H1 (cell line): ENCODE results near the gene TTL. TPM values are rescaled to one million over a fixed set of nuclear protein-coding genes. Genes with fewer than 3 reads are reported as not detected.

ENCODE experiments used
- CTCF ChIA-PET: fragments of 300-600 bp; sonication (Branson Sonifier 250); formaldehyde crosslinking; loops from one replicate; lab custom pipeline; 2021; ENCODE audit not compliant: partially characterized antibody; lab: Charles Lee
- POLR2A ChIA-PET: fragments of 300-600 bp; sonication (Branson Sonifier 250); formaldehyde crosslinking; loops from one replicate; lab custom pipeline; 2021; ENCODE audit warnings: inconsistent platforms; ENCODE audit not compliant: partially characterized antibody; lab: Charles Lee
- DNase-seq, 2 experiments: peaks; one replicate each; pipeline versions ENCODE4 v3.0.0 to v3.0.0-alpha.2; 2010 to 2022; ENCODE audit warnings: low spot score in 2 of 2, low read depth in 1 of 2, mixed read lengths in 1 of 2
- FAIRE-seq: peaks from 2 replicates; lab custom pipeline; 2011; peaks lifted over from hg19 to GRCh38; lab: Jason Lieb, UNC
- H2AFZ ChIP-seq: 2 replicates; pipeline ENCODE4 v1.8.1; 2012; ENCODE audit warnings: low read length, inconsistent platforms
- H2AK5ac ChIP-seq: 2 replicates; pipeline ENCODE4 v1.6.1; 2013; ENCODE audit warnings: low read depth, low read length
- H2BK120ac ChIP-seq: replicated peaks from 2 replicates; pipeline ENCODE3; 2013; ENCODE audit warnings: low read depth, low read length, inconsistent platforms
- H2BK12ac ChIP-seq: 2 replicates; pipeline ENCODE4 v1.6.1; 2013; ENCODE audit warnings: low read depth, low read length
- H2BK15ac ChIP-seq: 2 replicates; pipeline ENCODE4 v1.6.1; 2013; ENCODE audit warnings: low read length
- H2BK20ac ChIP-seq: 2 replicates; pipeline ENCODE4 v1.6.1; 2013; ENCODE audit warnings: low read length
- H2BK5ac ChIP-seq: 2 replicates; pipeline ENCODE4 v1.6.1; 2013; ENCODE audit warnings: low read depth, low read length
- H3K14ac ChIP-seq: 2 replicates; pipeline ENCODE4 v1.6.1; 2013; ENCODE audit warnings: inconsistent platforms; ENCODE audit not compliant: insufficient read length
- H3K18ac ChIP-seq: 2 replicates; pipeline ENCODE4 v1.6.1; 2013; ENCODE audit warnings: low read length; ENCODE audit errors: extremely low read depth
- H3K23ac ChIP-seq: 2 replicates; pipeline ENCODE4 v1.6.1; 2013; ENCODE audit warnings: inconsistent platforms; ENCODE audit not compliant: insufficient read length
- H3K23me2 ChIP-seq: 2 replicates; pipeline ENCODE4 v1.6.1; 2013; ENCODE audit warnings: low read depth, low read length
- H3K27ac ChIP-seq: 2 replicates; pipeline ENCODE4 v1.6.1; 2011; ENCODE audit warnings: low read depth, low read length, inconsistent platforms
- H3K27me3 ChIP-seq, 4 experiments: replicated peaks in 1 of 4; 1 replicate in 1 of 4; 2 replicates in 3 of 4; pipeline versions ENCODE4 v1.6.1 to v1.8.1; 2011 to 2013; ENCODE audit warnings: low read length in 3 of 4, mild to moderate bottlenecking in 3 of 4, inconsistent platforms in 2 of 4, mixed read lengths in 2 of 4, moderate library complexity in 1 of 4; ENCODE audit not compliant: control insufficient read depth in 3 of 4, insufficient read depth in 3 of 4; ENCODE audit errors: extremely low read depth in 1 of 4
- H3K36me3 ChIP-seq, 4 experiments: 2 replicates each; pipeline versions ENCODE4 v1.6.1 to v1.8.1; 2011 to 2013; ENCODE audit warnings: mild to moderate bottlenecking in 4 of 4, low read length in 3 of 4, moderate library complexity in 2 of 4, control low read depth in 1 of 4, inconsistent platforms in 1 of 4; ENCODE audit not compliant: insufficient read depth in 4 of 4, control insufficient read depth in 2 of 4
- H3K4ac ChIP-seq: replicated peaks from 2 replicates; pipeline ENCODE3; 2013; ENCODE audit warnings: low read length, low read depth, mixed read lengths, inconsistent platforms; ENCODE audit not compliant: insufficient read length
- H3K4me1 ChIP-seq, 4 experiments: replicated peaks in 1 of 4; 1 replicate in 1 of 4; 2 replicates in 3 of 4; pipeline versions ENCODE4 v1.6.1 to v1.8.1; 2011 to 2013; ENCODE audit warnings: low read length in 3 of 4, inconsistent platforms in 2 of 4, mixed read lengths in 1 of 4; ENCODE audit not compliant: insufficient read depth in 4 of 4, control insufficient read depth in 3 of 4
- H3K4me2 ChIP-seq, 2 experiments: 2 replicates each; pipeline versions ENCODE4 v1.6.1 to v1.8.1; 2011 to 2013; ENCODE audit warnings: low read depth in 2 of 2, low read length in 2 of 2, control low read depth in 1 of 2, inconsistent platforms in 1 of 2, mild to moderate bottlenecking in 1 of 2; ENCODE audit not compliant: insufficient read depth in 1 of 2
- H3K4me3 ChIP-seq, 4 experiments: fragments of 200-600, 300-600 bp in 1 of 4; sonication (generic), shearing (Covaris generic), sonication (Bioruptor Twin) in 1 of 4; 2 replicates each; pipeline versions ENCODE4 v1.5.1 to v1.8.1; 2011 to 2016; ENCODE audit warnings: low read length in 4 of 4, low read depth in 3 of 4, control low read depth in 2 of 4, inconsistent platforms in 2 of 4, mild to moderate bottlenecking in 2 of 4, mixed read lengths in 1 of 4, moderate library complexity in 1 of 4; ENCODE audit not compliant: insufficient read depth in 2 of 4; ENCODE audit errors: extremely low read depth in 1 of 4
- H3K56ac ChIP-seq: replicated peaks from 2 replicates; pipeline ENCODE3; 2013; ENCODE audit warnings: low read depth, mild to moderate bottlenecking, mixed read lengths, low read length, inconsistent platforms; ENCODE audit not compliant: insufficient read length
- H3K79me1 ChIP-seq: 2 replicates; pipeline ENCODE4 v1.6.1; 2013; ENCODE audit warnings: low read depth, low read length, control low read depth
- H3K79me2 ChIP-seq, 2 experiments: 2 replicates each; pipeline versions ENCODE4 v1.6.1 to v1.8.1; 2012 to 2013; ENCODE audit warnings: low read length in 2 of 2, mild to moderate bottlenecking in 2 of 2, inconsistent platforms in 1 of 2; ENCODE audit not compliant: insufficient read depth in 2 of 2, control insufficient read depth in 1 of 2
- H3K9ac ChIP-seq, 4 experiments: replicated peaks in 1 of 4; 1 replicate in 1 of 4; 2 replicates in 3 of 4; pipeline versions ENCODE4 v1.6.1 to v1.8.1; 2011 to 2013; ENCODE audit warnings: low read depth in 3 of 4, low read length in 3 of 4, control low read depth in 2 of 4, mild to moderate bottlenecking in 2 of 4, moderate library complexity in 2 of 4, inconsistent platforms in 1 of 4; ENCODE audit errors: extremely low read depth in 1 of 4
- H3K9me3 ChIP-seq, 2 experiments: 2 replicates each; pipeline versions ENCODE4 v1.6.1 to v1.8.1; 2012 to 2013; ENCODE audit warnings: mild to moderate bottlenecking in 2 of 2, moderate library complexity in 2 of 2, control low read depth in 1 of 2, inconsistent platforms in 1 of 2, low read depth in 1 of 2, low read length in 1 of 2, mixed read lengths in 1 of 2; ENCODE audit not compliant: insufficient read depth in 2 of 2
- H4K20me1 ChIP-seq, 2 experiments: replicated peaks in 1 of 2; 2 replicates each; pipeline versions ENCODE3 to v1.8.1; 2011 to 2013; ENCODE audit warnings: inconsistent platforms in 2 of 2, low read length in 2 of 2, mild to moderate bottlenecking in 1 of 2; ENCODE audit not compliant: insufficient read depth in 2 of 2, control insufficient read depth in 1 of 2
- H4K5ac ChIP-seq: 2 replicates; pipeline ENCODE4 v1.6.1; 2013; ENCODE audit warnings: low read length, low read depth, mixed read lengths, inconsistent platforms; ENCODE audit not compliant: insufficient read length
- H4K8ac ChIP-seq: 2 replicates; pipeline ENCODE4 v1.8.0; 2013; ENCODE audit warnings: mild to moderate bottlenecking, moderate library complexity, low read length, inconsistent platforms; ENCODE audit not compliant: insufficient read depth; ENCODE audit errors: extremely low read depth
- H4K91ac ChIP-seq: replicated peaks from 2 replicates; pipeline ENCODE3; 2013; ENCODE audit warnings: low read length, mixed read lengths, inconsistent platforms; ENCODE audit not compliant: insufficient read length
- ASH2L ChIP-seq: fragments of 200-600, 300-600 bp; sonication (generic); IDR thresholded peaks from one replicate; pipeline ENCODE4 v1.7.1; 2017; ENCODE audit warnings: low read length
- BACH1 ChIP-seq: IDR thresholded peaks from 2 replicates; pipeline ENCODE4 v1.6.1; 2012; ENCODE audit warnings: low read length, improper control_type of control experiment
- BCL11A ChIP-seq, 2 experiments: IDR thresholded peaks; one replicate each; pipeline ENCODE4 v1.6.1; 2011; ENCODE audit warnings: low read depth in 2 of 2, low read length in 2 of 2, mild to moderate bottlenecking in 2 of 2
- CBX8 ChIP-seq: fragments of 300-800, 300-1000 bp; sonication (generic); IDR thresholded peaks from 2 replicates; pipeline ENCODE4 v1.7.1; 2016; ENCODE audit warnings: low read depth, low read length, borderline replicate concordance
- CEBPB ChIP-seq: IDR thresholded peaks from 2 replicates; pipeline ENCODE4 v1.6.1; 2012; ENCODE audit warnings: low read depth, low read length
- CREB1 ChIP-seq: IDR thresholded peaks from 2 replicates; pipeline ENCODE4 v1.6.1; 2012; ENCODE audit warnings: inconsistent platforms
- CTBP2 ChIP-seq: IDR thresholded peaks from 2 replicates; pipeline ENCODE4 v1.7.0; 2011; ENCODE audit warnings: borderline replicate concordance, mild to moderate bottlenecking, moderate library complexity, mixed read lengths, low read length; ENCODE audit not compliant: insufficient read depth, insufficient read length
- GABPA ChIP-seq: IDR thresholded peaks from 2 replicates; pipeline ENCODE4 v1.6.1; 2011; ENCODE audit warnings: mild to moderate bottlenecking, low read length, moderate library complexity, borderline replicate concordance; ENCODE audit not compliant: insufficient read depth
- NRF1 ChIP-seq: IDR thresholded peaks from 2 replicates; pipeline ENCODE4 v1.6.1; 2011; ENCODE audit warnings: mild to moderate bottlenecking, low read depth, low read length, improper control_type of control experiment
- POLR2A ChIP-seq, 2 experiments: IDR thresholded peaks; 1 replicate in 1 of 2; 2 replicates in 1 of 2; pipeline ENCODE4 v1.6.1; 2011; ENCODE audit warnings: low read depth in 2 of 2, low read length in 2 of 2, mild to moderate bottlenecking in 2 of 2; ENCODE audit errors: control extremely low read depth in 1 of 2
- RNF2 ChIP-seq: fragments of 200-900, 300-1000 bp; sonication (generic); IDR thresholded peaks from 2 replicates; pipeline ENCODE4 v1.7.1; 2016; ENCODE audit warnings: borderline replicate concordance, low read depth, mild to moderate bottlenecking, antibody characterized with exemption, low read length; ENCODE audit not compliant: poor library complexity, severe bottlenecking; ENCODE audit errors: missing control alignments
- RXRA ChIP-seq: IDR thresholded peaks from 2 replicates; pipeline ENCODE4 v1.6.1; 2011; ENCODE audit warnings: low read depth, mild to moderate bottlenecking, low read length, moderate library complexity; ENCODE audit not compliant: insufficient read depth
- SUZ12 ChIP-seq: fragments of 200-600 bp; sonication (generic); IDR thresholded peaks from 2 replicates; pipeline ENCODE4 v1.6.1; 2012; ENCODE audit warnings: mild to moderate bottlenecking, inconsistent platforms, low read length, moderate library complexity, mixed read lengths
- TAF1 ChIP-seq: IDR thresholded peaks from 2 replicates; pipeline ENCODE4 v1.6.1; 2011; ENCODE audit warnings: mild to moderate bottlenecking, low read depth, low read length
- YY1 ChIP-seq: IDR thresholded peaks from 2 replicates; pipeline ENCODE4 v1.6.1; 2011; ENCODE audit warnings: low read depth, mild to moderate bottlenecking, low read length
- WGBS, 2 experiments: shearing (Covaris generic) in 1 of 2; methylation state at CpG; one replicate each; pipeline versions ENCODE4 v1.1.6 to v1.1.7; 2013 to 2015; ENCODE audit warnings: low lambda C conversion rate in 2 of 2, mixed read lengths in 2 of 2, inconsistent platforms in 1 of 2, low coverage in 1 of 2, missing lambda C conversion rate in 1 of 2; ENCODE audit not compliant: insufficient replicate concordance in 2 of 2, insufficient coverage in 1 of 2, insufficient read length in 1 of 2; ENCODE audit errors: extremely low coverage in 1 of 2, missing lambda C conversion rate in 1 of 2; 5-methylcytosine and 5-hydroxymethylcytosine counted together
- polyA plus RNA-seq, 7 experiments: library from polyadenylated mRNA; depleted of rRNA in 3 of 7; stranded (reverse) in 5 of 7; unstranded in 2 of 7; fragments of >200 nt in 5 of 7; fragments of 200-250 nt in 2 of 7; gene quantifications; 1 replicate in 5 of 7; 2 replicates in 1 of 7; 4 replicates in 1 of 7; pipeline versions ENCODE4 v1.2.1 to v1.2.3, GENCODE V29; 2011 to 2013; ENCODE audit warnings: missing spikeins in 2 of 7, mixed read lengths in 2 of 7
- total RNA-seq: library from RNA; stranded (reverse); fragmentation: NEBNext Ultra II Directional; extraction: Animal tissue kit (Norgen Biotek cat#: 25700); gene quantifications from 2 replicates; pipeline ENCODE4 v1.2.1, GENCODE V29; 2021

TTL gene
- total and polyA plus RNA-seq, 2 of the 8 experiments (the other 6 are each of a cell fraction or from before 2014, with no cell fraction given), result 17.5 to 57.1 TPM

DNA sequence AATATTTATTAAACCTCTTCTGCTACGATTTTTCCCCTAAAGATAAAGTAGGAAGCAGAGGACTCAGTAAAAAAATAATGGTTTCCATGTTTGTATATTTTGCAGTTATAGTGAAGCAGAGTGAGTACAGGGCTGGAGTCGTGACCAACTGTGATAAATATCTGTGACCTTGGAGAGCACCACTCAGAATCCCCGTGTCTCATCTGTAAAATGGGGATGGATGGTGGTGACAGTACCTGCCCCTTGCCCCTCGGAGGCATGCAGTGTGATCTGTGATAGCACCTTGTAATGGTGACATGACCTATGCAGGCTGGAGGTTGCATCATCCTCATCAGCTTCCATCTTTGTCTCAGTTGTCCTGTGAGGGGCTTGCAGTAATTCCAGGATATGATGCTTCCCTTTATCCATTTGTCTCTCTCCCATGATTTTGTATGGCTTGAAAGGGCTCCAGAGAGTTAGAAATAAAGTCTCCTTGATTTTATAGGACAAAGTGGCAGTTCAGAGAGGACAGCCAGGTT is 5.5 kb downstream of the TTL start:
- Histone ChIP-seq H2BK5ac (no peak overlapping the region; the same call in 1 of the 2 replicates), H4K91ac (no peak overlapping the region), H2BK20ac (no peak overlapping the region), H3K14ac (no peak overlapping the region), H3K36me3 (peaks cover 0 to 3% (median 0%) of the 10 kb centered on the region in 4 experiments; a peak in 1 of 8 replicates), H4K5ac (no peak overlapping the region), H3K4me1 (peaks cover 0 to 7% (median 2%) of the 10 kb centered on the region in 4 experiments; a peak in 3 of 7 replicates), H3K79me1 (0 out of 2 replicates have a peak, but pooled peaks cover 6% of the 10 kb centered on the region), H3K27ac (no peak overlapping the region), H4K20me1 (no peaks in the 10 kb centered on the region), H2AFZ (no peak overlapping the region), H3K9me3 (no peaks in the 10 kb centered on the region), H2AK5ac (no peak overlapping the region), H3K23me2 (peaks cover 6% of the 10 kb centered on the region), H2BK120ac (no peak overlapping the region), H2BK12ac (no peak overlapping the region), H3K27me3 (no peaks in the 10 kb centered on the region), H3K9ac (no peak overlapping the region), H2BK15ac (no peak overlapping the region), H3K18ac (no peak overlapping the region), H3K79me2 (peaks cover 0 to 42% of the 10 kb centered on the region in 2 experiments; a peak in 3 of 4 replicates), H3K4me2 (no peak overlapping the region), H3K56ac (no peak overlapping the region), H3K23ac (no peak overlapping the region), H4K8ac (no peak overlapping the region), H3K4ac (no peak overlapping the region), H3K4me3 (no peak overlapping the region)
- ChIA-PET CTCF (no interaction called here), POLR2A (no interaction called here)
- 92% methylated on average over 4 of the region's 4 CpGs; no CpG with 5 or more reads in 1 of the 2 experiments for WGBS, 2 experiments
- DNase-seq (no peak), FAIRE-seq (no peak)
- no peak for TF ChIP-seq YY1
- TF ChIP-seq CREB1, result no peak
- no peak for TF ChIP-seq RNF2
- no peak for TF ChIP-seq TAF1
- no peak for TF ChIP-seq BACH1
- no peak for TF ChIP-seq RXRA
- TF ChIP-seq SUZ12, result no peak
- no peak for TF ChIP-seq CTBP2
- no peak for TF ChIP-seq NRF1
- TF ChIP-seq POLR2A (IDR thresholded peaks at IDR 0.05; ENCODE audit: control extremely low read depth in 1 of 2, low read depth in 2 of 2, low read length in 2 of 2), result no peak
- TF ChIP-seq ASH2L, result no peak
- TF ChIP-seq BCL11A (IDR thresholded peaks at IDR 0.05; ENCODE audit: low read depth in 2 of 2, low read length in 2 of 2), result no peak
- no peak for TF ChIP-seq CBX8
- TF ChIP-seq GABPA, result no peak
- no peak for TF ChIP-seq CEBPB
